Myocyte (in vitro differentiated cells): Measurements from ENCODE around the gene KCNK5. TPM values are rescaled to one million over a fixed set of nuclear protein-coding genes. Genes with fewer than 3 reads are reported as not detected.

Experiments used
- DNase-seq: peaks from one replicate; pipeline ENCODE4 v3.0.0-alpha.2; 2012; ENCODE audit warnings: low read depth
- polyA plus RNA-seq: library from polyadenylated mRNA; unstranded; fragments of >200 nt; gene quantifications from one replicate; pipeline ENCODE4 v1.2.1, GENCODE V29; 2012; ENCODE audit warnings: missing spikeins
- total RNA-seq: library from RNA; depleted of rRNA; stranded (reverse); fragments of >200 nt; gene quantifications from 2 replicates; pipeline ENCODE4 v1.2.3, GENCODE V29; 2014

The KCNK5 gene
- total RNA-seq = not detected in 2 replicates
- not detected for polyA plus RNA-seq

- no peak for DNase-seq
Measured at GRCh38 chr6:39228992-39229767, at the start of gene KCNK5. KCNK5 (minus strand) TSS chr6:39229475; CDS start chr6:39229111, 364 bp downstream.

GRCh38 chr6:39276379-39276995, 47.2 kb upstream of the KCNK5 start:
- DNase-seq = no peak

- no peak for DNase-seq
Measured at GRCh38 chr6:39274903-39275302, 45.6 kb upstream of the KCNK5 start.

GRCh38 chr6:39274471-39274870, 45.2 kb upstream of the KCNK5 start:
- DNase-seq = no peak

- DNase-seq = no peak
Measured at GRCh38 chr6:39273406-39273821, 44.1 kb upstream of the KCNK5 start.

GRCh38 chr6:39269961-39270360, 40.7 kb upstream of the KCNK5 start:
- no peak for DNase-seq

GRCh38 chr6:39268721-39269120, 39.4 kb upstream of the KCNK5 start:
- DNase-seq = no peak

GRCh38 chr6:39268171-39268570, 38.9 kb upstream of the KCNK5 start:
- DNase-seq = no peak

- DNase-seq = no peak
Measured at GRCh38 chr6:39266782-39267355, 37.6 kb upstream of the KCNK5 start.

- no peak for DNase-seq
Measured at GRCh38 chr6:39266375-39266774, 37.1 kb upstream of the KCNK5 start.

- DNase-seq = no peak
Measured at GRCh38 chr6:39263303-39264037, 34.2 kb upstream of the KCNK5 start.

GRCh38 chr6:39261751-39262150, 32.5 kb upstream of the KCNK5 start:
- no peak for DNase-seq

- DNase-seq = no peak
Measured at GRCh38 chr6:39260953-39261352, 31.7 kb upstream of the KCNK5 start.

GRCh38 chr6:39260456-39260855, 31.2 kb upstream of the KCNK5 start:
- no peak for DNase-seq

- no peak for DNase-seq
Measured at GRCh38 chr6:39256294-39256940, 27.1 kb upstream of the KCNK5 start.

GRCh38 chr6:39254999-39255535, 25.8 kb upstream of the KCNK5 start:
- DNase-seq = no peak

GRCh38 chr6:39251406-39251805, 22.1 kb upstream of the KCNK5 start:
- DNase-seq = no peak

GRCh38 chr6:39250507-39250906, 21.2 kb upstream of the KCNK5 start:
- DNase-seq = no peak

GRCh38 chr6:39249278-39249677, 20.0 kb upstream of the KCNK5 start:
- no peak for DNase-seq

GRCh38 chr6:39247667-39248194, 18.5 kb upstream of the KCNK5 start:
- DNase-seq = no peak

GRCh38 chr6:39243809-39244208, 14.5 kb upstream of the KCNK5 start:
- DNase-seq = no peak
